SU-DHL-6 (cell line): ENCODE data around the gene BSND.

ENCODE experiments used
- CTCF ChIP-seq: fragments of 200-600 bp; sonication (generic); IDR thresholded peaks from one replicate; pipeline ENCODE4 v1.5.1; 2017; ENCODE audit warnings: antibody characterized with exemption, mild to moderate bottlenecking, low read length, moderate library complexity; ENCODE audit not compliant: insufficient read depth, poor library complexity, severe bottlenecking
- EZH2phosphoT487 ChIP-seq: fragments of 200-600 bp; sonication (generic), shearing (Covaris generic); conservative IDR thresholded peaks from 2 replicates; pipeline ENCODE4 v1.6.1; 2018; ENCODE audit warnings: mild to moderate bottlenecking, antibody characterized with exemption, low read length, moderate library complexity, mixed read lengths

DNA sequence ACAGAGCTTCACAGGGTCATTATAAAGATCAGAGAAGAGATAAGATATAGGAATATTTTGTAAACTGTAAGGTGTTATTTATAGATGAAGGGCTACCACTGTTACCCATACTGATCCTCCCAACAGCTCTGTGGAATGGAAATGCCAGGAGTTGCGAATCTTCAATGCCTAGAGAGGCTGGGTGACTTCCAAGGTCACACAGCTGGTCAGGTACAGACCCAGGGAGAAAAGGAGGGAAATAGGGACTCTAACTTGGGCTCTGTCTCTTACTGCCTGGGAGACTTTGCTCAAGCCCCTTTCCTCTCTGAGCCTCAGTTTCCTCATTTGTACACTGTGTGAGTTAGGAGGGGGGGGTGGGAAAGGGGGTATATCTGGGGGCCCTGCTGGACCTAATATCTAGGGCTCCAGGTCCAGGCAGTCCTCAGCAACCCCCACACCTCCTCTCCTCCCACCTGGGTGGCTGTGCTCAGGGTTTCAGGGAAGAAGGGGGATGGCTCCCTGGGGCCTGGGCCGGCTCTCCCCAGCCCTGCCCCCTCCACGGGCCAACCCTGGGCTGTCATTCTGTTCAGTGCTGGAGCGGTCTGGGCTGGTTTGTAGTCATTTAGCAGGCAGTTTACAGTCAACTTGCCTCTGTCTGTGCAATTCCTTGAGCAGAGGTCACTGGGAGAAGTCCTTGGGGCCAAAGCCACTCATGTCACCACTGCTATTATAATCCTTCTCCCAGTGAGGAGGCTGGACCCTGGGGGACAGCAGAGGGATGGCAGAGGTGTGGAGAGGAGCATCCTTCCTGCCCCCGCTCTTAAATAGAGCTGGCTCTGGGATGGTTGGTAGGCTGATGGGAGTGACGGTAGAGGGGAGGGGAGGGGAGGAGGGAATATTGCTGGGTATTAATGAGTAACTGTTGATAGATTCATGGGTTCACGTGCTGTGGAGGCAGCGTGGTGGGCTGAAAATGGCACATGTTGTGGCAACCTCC, 1.7 kb downstream of the BSND start:
- TF ChIP-seq CTCF (no peak), EZH2phosphoT487 (no peak)
